H9 (cell line): ENCODE results near the gene RNF157. TPM values are rescaled to one million over a fixed set of nuclear protein-coding genes. Genes with fewer than 3 reads are reported as not detected.

Experiments used
- DNase-seq: peaks from one replicate; pipeline ENCODE4 v3.0.0-alpha.2; 2017
- H2AFZ ChIP-seq: one replicate; pipeline ENCODE4 v1.6.1; 2013; ENCODE audit warnings: mild to moderate bottlenecking, low read length, control low read depth, moderate library complexity
- H2AK5ac ChIP-seq: 2 replicates; pipeline ENCODE4 v1.6.1; 2013; ENCODE audit warnings: low read length, control low read depth, mixed read lengths; ENCODE audit not compliant: insufficient read length
- H2BK120ac ChIP-seq: one replicate; pipeline ENCODE4 v1.6.1; 2013; ENCODE audit warnings: low read depth, mild to moderate bottlenecking, low read length, control low read depth, inconsistent platforms; ENCODE audit not compliant: poor library complexity, severe bottlenecking
- H2BK12ac ChIP-seq: 2 replicates; pipeline ENCODE4 v1.6.1; 2013; ENCODE audit warnings: low read length, control low read depth, mixed read lengths, low read depth; ENCODE audit not compliant: insufficient read length
- H2BK15ac ChIP-seq: 2 replicates; pipeline ENCODE4 v1.6.1; 2013; ENCODE audit warnings: low read depth, low read length, control low read depth
- H2BK20ac ChIP-seq: one replicate; pipeline ENCODE4 v1.6.1; 2013; ENCODE audit warnings: low read depth, mild to moderate bottlenecking, low read length, control low read depth, inconsistent platforms; ENCODE audit not compliant: poor library complexity, severe bottlenecking
- H2BK5ac ChIP-seq: 2 replicates; pipeline ENCODE4 v1.6.1; 2013; ENCODE audit warnings: low read length, control low read depth, mixed read lengths; ENCODE audit not compliant: insufficient read length
- H3K14ac ChIP-seq: 2 replicates; pipeline ENCODE4 v1.6.1; 2013; ENCODE audit warnings: low read length, control low read depth; ENCODE audit not compliant: insufficient read depth
- H3K18ac ChIP-seq: 2 replicates; pipeline ENCODE4 v1.6.1; 2013; ENCODE audit warnings: low read depth, mild to moderate bottlenecking, mixed read lengths, low read length, control low read depth; ENCODE audit not compliant: insufficient read length
- H3K23ac ChIP-seq: 2 replicates; pipeline ENCODE4 v1.6.1; 2013; ENCODE audit warnings: low read length, control low read depth, mixed read lengths, low read depth; ENCODE audit not compliant: insufficient read length
- H3K23me2 ChIP-seq: 2 replicates; pipeline ENCODE4 v1.6.1; 2013; ENCODE audit warnings: low read depth, mild to moderate bottlenecking, mixed read lengths, low read length, control low read depth; ENCODE audit not compliant: insufficient read length, poor library complexity, severe bottlenecking
- H3K27ac ChIP-seq: 2 replicates; pipeline ENCODE4 v1.5.1; 2013; ENCODE audit warnings: low read length, control low read depth, mixed read lengths, low read depth; ENCODE audit not compliant: insufficient read length
- H3K27me3 ChIP-seq: 2 replicates; pipeline ENCODE4 v1.6.1; 2013; ENCODE audit warnings: low read length, control low read depth, inconsistent platforms; ENCODE audit not compliant: insufficient read depth
- H3K4ac ChIP-seq: 2 replicates; pipeline ENCODE4 v1.6.1; 2013; ENCODE audit warnings: low read depth, mild to moderate bottlenecking, control low read depth, inconsistent platforms, low read length, moderate library complexity
- H3K4me1 ChIP-seq: 2 replicates; pipeline ENCODE4 v1.6.1; 2013; ENCODE audit warnings: low read length, control low read depth, inconsistent platforms; ENCODE audit not compliant: insufficient read depth
- H3K4me2 ChIP-seq: 2 replicates; pipeline ENCODE4 v1.6.1; 2013; ENCODE audit warnings: low read length, control low read depth, mixed read lengths; ENCODE audit not compliant: insufficient read length, insufficient read depth
- H3K56ac ChIP-seq: 2 replicates; pipeline ENCODE4 v1.6.1; 2013; ENCODE audit warnings: low read depth, mild to moderate bottlenecking, mixed read lengths, low read length, control low read depth; ENCODE audit not compliant: insufficient read length
- H3K79me1 ChIP-seq: 2 replicates; pipeline ENCODE4 v1.6.1; 2013; ENCODE audit warnings: low read depth, mild to moderate bottlenecking, moderate library complexity, low read length, control low read depth, inconsistent platforms; ENCODE audit not compliant: insufficient read depth, poor library complexity, severe bottlenecking
- H3K79me2 ChIP-seq: 2 replicates; pipeline ENCODE4 v1.6.1; 2013; ENCODE audit warnings: low read length, control low read depth, inconsistent platforms; ENCODE audit not compliant: insufficient read depth
- H3K9ac ChIP-seq: 2 replicates; pipeline ENCODE4 v1.6.1; 2013; ENCODE audit warnings: low read length, control low read depth, mixed read lengths; ENCODE audit not compliant: insufficient read length; ENCODE audit errors: extremely low read depth
- H3K9me3 ChIP-seq: one replicate; pipeline ENCODE4 v1.6.1; 2013; ENCODE audit warnings: low read depth, low read length, inconsistent platforms; ENCODE audit not compliant: control insufficient read depth
- H3T11ph ChIP-seq: one replicate; pipeline ENCODE4 v1.6.1; 2013; ENCODE audit warnings: mild to moderate bottlenecking, low read length, control low read depth, inconsistent platforms
- H4K20me1 ChIP-seq: one replicate; pipeline ENCODE4 v1.6.1; 2013; ENCODE audit not compliant: control insufficient read depth, insufficient read length, insufficient read depth
- H4K5ac ChIP-seq: 2 replicates; pipeline ENCODE4 v1.6.1; 2013; ENCODE audit warnings: low read depth, mild to moderate bottlenecking, mixed read lengths, low read length, control low read depth; ENCODE audit not compliant: insufficient read length
- H4K8ac ChIP-seq: replicated peaks from 2 replicates; pipeline ENCODE4 v1.6.1; 2013; ENCODE audit warnings: low read length, control low read depth, mixed read lengths, low read depth; ENCODE audit not compliant: insufficient read length
- H4K91ac ChIP-seq: 2 replicates; pipeline ENCODE4 v1.6.1; 2013; ENCODE audit warnings: low read depth, mild to moderate bottlenecking, moderate library complexity, mixed read lengths, low read length, control low read depth; ENCODE audit not compliant: insufficient read length
- H3K27ac Mint-ChIP-seq, 3 experiments: 2 replicates in 2 of 3; 3 replicates in 1 of 3; pipeline ENCODE4 v1.8.0; 2020 to 2021; ENCODE audit warnings: mixed read lengths in 3 of 3, mild to moderate bottlenecking in 1 of 3, moderate library complexity in 1 of 3
- H3K27me3 Mint-ChIP-seq: 2 replicates; pipeline ENCODE4 v1.8.0; 2021; ENCODE audit warnings: low read depth, mild to moderate bottlenecking, moderate library complexity, mixed read lengths
- H3K36me3 Mint-ChIP-seq, 3 experiments: 2 replicates in 2 of 3; 3 replicates in 1 of 3; pipeline ENCODE4 v1.8.0; 2020 to 2021; ENCODE audit warnings: low read depth in 3 of 3, mixed read lengths in 3 of 3; ENCODE audit not compliant: insufficient read depth in 1 of 3
- H3K4me1 Mint-ChIP-seq, 2 experiments: 2 replicates each; pipeline ENCODE4 v1.8.0; 2020; ENCODE audit warnings: mixed read lengths in 2 of 2
- H3K4me3 Mint-ChIP-seq, 2 experiments: 2 replicates in 1 of 2; 3 replicates in 1 of 2; pipeline ENCODE4 v1.8.0; 2020 to 2021; ENCODE audit warnings: mild to moderate bottlenecking in 2 of 2, mixed read lengths in 2 of 2, moderate library complexity in 1 of 2
- H3K9me3 Mint-ChIP-seq, 2 experiments: 2 replicates in 1 of 2; 3 replicates in 1 of 2; pipeline ENCODE4 v1.8.0; 2020; ENCODE audit warnings: mild to moderate bottlenecking in 2 of 2, mixed read lengths in 2 of 2, moderate library complexity in 1 of 2
- CTCF ChIP-seq: fragments of 200-600 bp; sonication (generic); conservative IDR thresholded peaks from 3 replicates; pipeline ENCODE4 v1.8.0; 2021; ENCODE audit warnings: antibody characterized with exemption, mild to moderate bottlenecking
- WGBS: extraction: QIAGEN DNeasy Blood & Tissue Kit; methylation state at CpG from one replicate; pipeline ENCODE4 v1.1.7; 2013; ENCODE audit warnings: missing lambda C conversion rate, low lambda C conversion rate, mixed read lengths; ENCODE audit not compliant: insufficient read length; ENCODE audit errors: extremely low coverage; 5-methylcytosine and 5-hydroxymethylcytosine counted together
- total RNA-seq: library from RNA; stranded (reverse); gene quantifications from 2 replicates; pipeline ENCODE4 v1.2.1, GENCODE V29; 2021

The RNF157 gene
- total RNA-seq, 1 experiment from 2014 or later: 9.9 TPM

GRCh38 chr17:76160896-76161528, 79.3 kb downstream of the RNF157 start:
- H3K23me2 ChIP-seq: no peaks in the 10 kb centered on the region
- Mint-ChIP-seq H3K27ac (peak overlapping the region in 1 of 3 experiments; percentile 33; a peak in 1 of 7 replicates), H3K36me3 (no peaks in the 10 kb centered on the region; a peak in 1 of 7 replicates), H3K4me1 (peaks cover 23 to 40% of the 10 kb centered on the region in 2 experiments), H3K4me3 (no peak overlapping the region), H3K27me3 (no peaks in the 10 kb centered on the region; the same call in 1 of the 2 replicates), H3K9me3 (no peaks in the 10 kb centered on the region)
- no CpG with 5 or more reads among the region's 8 CpGs for WGBS
- H3K14ac ChIP-seq: no peak overlapping the region
- H3K56ac ChIP-seq: no peak overlapping the region
- H3K27ac ChIP-seq: no peak overlapping the region
- H3K79me1 ChIP-seq: no peaks in the 10 kb centered on the region
- H3K9ac ChIP-seq: no peak overlapping the region
- H2AK5ac ChIP-seq: no peak overlapping the region
- no peaks in the 10 kb centered on the region for H3K9me3 ChIP-seq
- no peak overlapping the region for H2BK120ac ChIP-seq
- TF ChIP-seq CTCF: no peak
- H3K23ac ChIP-seq: no peak overlapping the region
- no peak overlapping the region for H3K18ac ChIP-seq
- H4K91ac ChIP-seq: no peak overlapping the region
- no peak overlapping the region for H2BK12ac ChIP-seq
- H2BK20ac ChIP-seq: no peak overlapping the region
- H3T11ph ChIP-seq: no peak overlapping the region
- H3K4me1 ChIP-seq: no peaks in the 10 kb centered on the region; the same call in 1 of the 2 replicates
- H4K5ac ChIP-seq: no peak overlapping the region
- no peaks in the 10 kb centered on the region for H3K27me3 ChIP-seq
- no peak overlapping the region for H4K8ac ChIP-seq
- no peak for DNase-seq
- no peak overlapping the region for H2BK15ac ChIP-seq
- no peak overlapping the region for H2AFZ ChIP-seq
- H3K4me2 ChIP-seq: no peak overlapping the region
- H4K20me1 ChIP-seq: no peaks in the 10 kb centered on the region
- H2BK5ac ChIP-seq: no peak overlapping the region
- H3K4ac ChIP-seq: no peak overlapping the region
- H3K79me2 ChIP-seq: no peaks in the 10 kb centered on the region
